HG03280 (cell line): ENCODE measurements around the gene ZNF677.
"Not testable (repeated sequence)": the region's sequence is repeated elsewhere in the genome, so short reads cannot be mapped to it uniquely, and the experiment has no call there.

Source experiments
- ATAC-seq: cut with Tn5 transposase; IDR thresholded peaks from one replicate; pipeline ENCODE4 v1.9.1; 2021; ENCODE audit warnings: mild to moderate bottlenecking, moderate library complexity; ENCODE audit not compliant: unreplicated experiment

Gene ZNF677

GRCh38 chr19:53193535-53194222 lies 61.0 kb downstream of the ZNF677 start:
- no peak for ATAC-seq

GRCh38 chr19:53192771-53193534 lies 61.7 kb downstream of the ZNF677 start, which contains the start of gene ZNF665:
Gene ZNF665 (minus strand): TSS chr19:53193358. CDS start chr19:53182898, 10,460 bp downstream.
- no peak for ATAC-seq

- no peak for ATAC-seq
Measured at GRCh38 chr19:53190253-53190652, 64.4 kb downstream of the ZNF677 start.

- not testable (repeated sequence) for ATAC-seq
Measured at GRCh38 chr19:53189691-53190198, 64.9 kb downstream of the ZNF677 start.
